AG09319 (cell line): ENCODE measurements around the gene CCDC106.

Experiments used
- DNase-seq: peaks from one replicate; pipeline ENCODE4 v3.0.0-alpha.2; 2010; ENCODE audit warnings: low read depth; ENCODE audit errors: extremely low read depth
- TF ChIP-seq, protein P1 (sequence below): IDR thresholded peaks from 2 replicates; pipeline ENCODE4 v1.5.1; 2011; ENCODE audit warnings: low read depth, mild to moderate bottlenecking, inconsistent platforms, low read length, moderate library complexity

CCDC106 gene

DNA sequence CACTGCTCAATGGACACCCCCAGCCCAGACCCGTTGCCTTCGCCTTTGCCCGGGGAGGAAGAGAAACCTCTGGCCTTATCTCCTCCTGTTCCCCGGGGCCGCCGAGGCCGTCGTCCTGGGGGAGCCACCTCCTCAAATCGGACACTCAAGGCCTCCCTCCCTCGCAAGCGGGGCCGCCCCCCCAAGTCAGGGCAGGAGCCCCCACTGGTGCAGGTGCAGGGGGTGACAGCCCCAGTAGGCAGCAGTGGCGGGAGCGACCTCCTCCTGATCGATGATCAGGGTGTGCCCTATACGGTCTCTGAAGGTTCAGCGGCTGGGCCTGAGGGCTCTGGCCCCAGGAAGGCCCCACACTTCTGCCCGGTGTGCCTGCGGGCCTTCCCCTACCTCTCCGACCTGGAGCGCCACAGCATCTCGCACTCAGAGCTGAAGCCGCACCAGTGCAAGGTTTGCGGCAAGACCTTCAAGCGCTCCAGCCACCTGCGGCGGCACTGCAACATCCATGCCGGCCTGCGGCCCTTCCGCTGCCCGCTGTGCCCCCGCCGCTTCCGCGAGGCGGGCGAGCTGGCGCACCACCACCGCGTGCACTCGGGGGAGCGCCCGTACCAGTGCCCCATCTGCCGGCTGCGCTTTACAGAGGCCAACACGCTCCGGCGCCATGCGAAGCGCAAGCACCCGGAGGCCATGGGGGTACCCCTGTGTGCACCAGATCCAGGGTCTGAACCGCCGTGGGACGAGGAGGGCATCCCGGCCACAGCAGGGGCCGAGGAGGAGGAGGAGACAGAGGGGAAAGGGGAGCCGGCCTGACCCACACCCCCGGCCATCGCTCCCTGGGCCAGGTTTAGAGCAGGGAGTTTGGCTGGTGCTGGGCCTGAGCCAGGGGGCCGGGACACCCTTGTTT, 45.7 kb upstream of the CCDC106 start:
- DNase-seq: no peak
- TF ChIP-seq, protein P1, sequence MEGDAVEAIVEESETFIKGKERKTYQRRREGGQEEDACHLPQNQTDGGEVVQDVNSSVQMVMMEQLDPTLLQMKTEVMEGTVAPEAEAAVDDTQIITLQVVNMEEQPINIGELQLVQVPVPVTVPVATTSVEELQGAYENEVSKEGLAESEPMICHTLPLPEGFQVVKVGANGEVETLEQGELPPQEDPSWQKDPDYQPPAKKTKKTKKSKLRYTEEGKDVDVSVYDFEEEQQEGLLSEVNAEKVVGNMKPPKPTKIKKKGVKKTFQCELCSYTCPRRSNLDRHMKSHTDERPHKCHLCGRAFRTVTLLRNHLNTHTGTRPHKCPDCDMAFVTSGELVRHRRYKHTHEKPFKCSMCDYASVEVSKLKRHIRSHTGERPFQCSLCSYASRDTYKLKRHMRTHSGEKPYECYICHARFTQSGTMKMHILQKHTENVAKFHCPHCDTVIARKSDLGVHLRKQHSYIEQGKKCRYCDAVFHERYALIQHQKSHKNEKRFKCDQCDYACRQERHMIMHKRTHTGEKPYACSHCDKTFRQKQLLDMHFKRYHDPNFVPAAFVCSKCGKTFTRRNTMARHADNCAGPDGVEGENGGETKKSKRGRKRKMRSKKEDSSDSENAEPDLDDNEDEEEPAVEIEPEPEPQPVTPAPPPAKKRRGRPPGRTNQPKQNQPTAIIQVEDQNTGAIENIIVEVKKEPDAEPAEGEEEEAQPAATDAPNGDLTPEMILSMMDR: no peak

DNA sequence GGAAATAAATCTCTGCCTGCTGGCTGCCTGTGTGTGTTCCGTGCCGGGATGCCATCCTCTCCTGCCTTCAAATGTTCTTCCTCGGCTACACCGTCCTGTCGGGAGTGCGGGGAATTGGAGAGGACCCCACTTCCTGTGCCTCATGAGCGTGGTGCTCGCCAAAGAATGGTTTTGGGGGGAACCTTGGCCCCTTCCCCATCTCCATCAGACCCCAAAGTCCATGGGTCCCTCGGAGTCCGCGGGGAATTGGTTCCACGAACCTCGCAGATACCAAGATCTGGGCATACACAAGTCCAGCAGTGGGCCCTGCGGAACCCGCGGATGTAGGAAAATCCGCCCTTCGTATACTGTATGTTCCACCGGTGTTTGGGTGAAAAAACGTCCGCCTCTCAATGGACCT, 44.9 kb upstream of the CCDC106 start:
- TF ChIP-seq, protein P1: no peak
- DNase-seq: no peak

DNA sequence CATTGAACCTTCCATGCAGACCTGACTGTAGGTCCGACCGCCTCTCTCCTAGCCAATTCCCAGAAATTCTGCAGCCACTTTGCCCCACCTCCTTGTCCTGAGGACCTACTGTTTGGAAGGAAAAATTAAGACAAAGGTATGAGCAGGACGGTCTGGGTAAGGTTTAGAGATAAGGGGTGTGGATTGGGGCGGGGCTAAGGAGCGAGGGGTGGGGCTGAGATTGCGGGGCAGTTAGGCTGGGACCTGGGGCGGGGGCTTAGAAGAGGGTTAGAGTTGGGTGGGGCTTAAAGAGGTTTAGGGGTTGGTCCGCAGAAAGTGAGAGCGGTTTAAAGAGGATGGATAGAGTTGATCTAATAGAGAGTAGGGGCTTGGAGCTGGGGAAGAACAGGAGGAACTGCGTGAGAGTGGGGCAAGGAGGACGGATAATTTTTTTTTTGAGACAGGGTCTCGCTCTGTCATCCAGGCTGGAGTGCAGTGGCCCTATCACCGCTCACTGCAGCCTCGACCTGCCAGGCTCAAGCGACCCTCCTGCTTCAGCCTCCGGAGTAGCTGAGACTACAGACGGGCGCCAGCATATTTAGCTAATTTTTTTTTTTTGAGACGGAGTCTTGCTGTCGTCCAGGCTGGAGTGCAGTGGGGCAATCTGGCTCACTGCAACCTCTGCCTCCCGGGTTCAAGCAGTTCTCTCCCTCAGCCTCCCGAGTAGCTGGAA, 44.3 kb upstream of the CCDC106 start:
- no peak for DNase-seq
- TF ChIP-seq, protein P1: no peak

DNA sequence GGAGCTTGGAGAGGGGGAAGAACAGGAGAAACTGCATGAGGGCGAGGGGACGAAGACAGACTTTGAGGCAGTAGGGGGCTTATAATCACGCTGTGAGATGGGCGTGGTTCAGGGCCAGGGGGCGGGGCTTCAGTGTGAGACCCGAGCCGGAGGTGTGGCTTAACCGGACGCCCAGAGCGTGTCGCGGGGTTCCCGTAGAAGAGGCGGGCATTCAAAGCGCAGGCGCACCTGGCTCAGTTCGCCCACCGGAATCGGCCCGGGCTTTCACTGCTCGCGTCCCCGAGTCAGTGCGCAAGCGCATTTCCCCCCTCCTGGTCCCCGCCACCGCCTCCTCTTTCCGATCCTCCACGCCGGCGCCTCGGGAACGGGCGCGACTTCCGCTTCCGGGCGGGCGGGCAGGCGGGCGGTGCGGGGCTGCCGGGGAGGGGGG, 42.8 kb upstream of the CCDC106 start:
- peak; percentile 89 for DNase-seq
- TF ChIP-seq, protein P1: no peak

DNA sequence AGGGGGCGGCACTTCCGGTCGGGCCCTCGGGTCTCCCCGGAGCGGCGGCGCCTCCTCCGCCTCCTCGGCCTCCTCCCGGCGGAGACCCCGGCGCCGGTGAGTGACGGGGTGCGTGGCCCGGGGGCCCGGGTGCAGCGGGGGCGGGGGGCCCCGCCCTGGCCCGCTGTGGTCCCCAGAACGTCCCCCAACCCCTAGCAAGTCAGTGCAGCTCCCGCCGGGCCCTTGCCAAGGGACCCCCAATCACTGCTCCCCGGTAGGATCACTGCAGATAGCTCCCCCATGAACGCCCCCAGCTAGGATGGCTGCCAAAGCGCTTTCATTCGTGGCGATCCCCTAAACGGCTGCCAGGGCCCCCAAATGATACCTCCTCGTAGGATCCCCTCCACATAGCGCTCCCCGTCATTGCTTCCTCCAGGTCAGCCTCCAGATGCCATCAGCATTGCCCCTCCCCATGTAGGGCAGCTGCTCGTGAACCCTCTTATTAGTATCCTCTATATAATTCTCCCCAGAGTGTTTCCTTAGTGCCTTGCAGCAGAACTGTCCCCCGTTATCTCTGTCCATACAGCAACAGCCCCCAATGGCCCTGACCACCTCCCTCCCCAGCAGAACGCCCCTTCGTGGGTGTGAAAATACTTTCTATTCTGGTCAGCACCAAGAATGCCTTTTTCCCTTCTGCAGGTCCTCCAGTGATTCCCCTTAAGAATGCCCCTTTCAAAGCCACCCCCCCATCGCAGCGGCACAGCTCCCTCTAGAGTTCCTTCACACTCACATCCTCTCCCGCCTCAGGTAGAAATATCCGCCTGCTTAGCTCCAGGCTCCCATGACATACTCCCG, 42.2 kb upstream of the CCDC106 start, which contains the start of gene ZNF865:
Gene ZNF865 (plus strand): TSS at position 11 of the 834 bp plus-strand sequence. CDS start 7,972 bp downstream, outside the sequence.
- TF ChIP-seq, protein P1: peak; percentile 78
- DNase-seq: peak; percentile 65

DNA sequence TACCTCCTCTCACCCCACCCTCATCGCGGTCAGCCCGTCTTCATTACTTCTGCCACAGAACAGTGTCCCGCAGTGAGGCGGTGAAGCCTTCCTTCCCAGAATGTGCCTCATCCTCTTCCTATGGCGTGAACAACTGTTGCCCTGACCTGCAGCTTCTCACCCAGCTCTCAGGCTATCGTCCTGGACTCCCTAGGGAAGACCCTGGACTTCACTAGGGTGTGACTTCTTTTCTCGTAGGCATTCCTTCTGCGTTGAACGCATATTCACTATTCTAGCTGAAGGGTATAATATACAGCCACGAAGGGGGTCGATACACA, 41.6 kb upstream of the CCDC106 start:
- TF ChIP-seq, protein P1: no peak
- DNase-seq: no peak
